Large intestine (tissue), 3 donors: ENCODE data around the gene CKS1B. TPM values are rescaled to one million over a fixed set of nuclear protein-coding genes. Genes with fewer than 3 reads are reported as not detected.

Source experiments
- DNase-seq, 2 donors: peaks; one replicate each; pipeline versions ENCODE4 v3.0.0 to v3.0.0-alpha.2; 2013
- H3K27ac ChIP-seq: one replicate; pipeline ENCODE4 v1.5.1; 2013; ENCODE audit warnings: low read length
- H3K27me3 ChIP-seq: 2 replicates; pipeline ENCODE4 v1.6.1; 2013; ENCODE audit warnings: low read length; ENCODE audit not compliant: control insufficient read depth, insufficient read depth
- H3K36me3 ChIP-seq: 2 replicates; pipeline ENCODE4 v1.6.1; 2013; ENCODE audit warnings: low read length; ENCODE audit not compliant: control insufficient read depth, insufficient read depth
- H3K4me1 ChIP-seq: one replicate; pipeline ENCODE4 v1.6.1; 2013; ENCODE audit warnings: low read length; ENCODE audit not compliant: control insufficient read depth, insufficient read depth
- H3K4me3 ChIP-seq: one replicate; pipeline ENCODE4 v1.5.1; 2013; ENCODE audit warnings: low read length
- H3K9me3 ChIP-seq: one replicate; pipeline ENCODE4 v1.6.1; 2013; ENCODE audit warnings: mild to moderate bottlenecking, low read depth, low read length, moderate library complexity; ENCODE audit not compliant: control insufficient read depth
- WGBS: methylation state at CpG from one replicate; pipeline ENCODE4 v1.1.5; 2013; ENCODE audit warnings: low lambda C conversion rate; ENCODE audit not compliant: insufficient coverage; 5-methylcytosine and 5-hydroxymethylcytosine counted together
- polyA plus RNA-seq: library from polyadenylated mRNA; unstranded; fragments of 120-200 nt; gene quantifications from one replicate; pipeline ENCODE4 v1.2.1, GENCODE V29; 2013

Gene CKS1B
- polyA plus RNA-seq, 1 donor: 65.6 TPM

DNA sequence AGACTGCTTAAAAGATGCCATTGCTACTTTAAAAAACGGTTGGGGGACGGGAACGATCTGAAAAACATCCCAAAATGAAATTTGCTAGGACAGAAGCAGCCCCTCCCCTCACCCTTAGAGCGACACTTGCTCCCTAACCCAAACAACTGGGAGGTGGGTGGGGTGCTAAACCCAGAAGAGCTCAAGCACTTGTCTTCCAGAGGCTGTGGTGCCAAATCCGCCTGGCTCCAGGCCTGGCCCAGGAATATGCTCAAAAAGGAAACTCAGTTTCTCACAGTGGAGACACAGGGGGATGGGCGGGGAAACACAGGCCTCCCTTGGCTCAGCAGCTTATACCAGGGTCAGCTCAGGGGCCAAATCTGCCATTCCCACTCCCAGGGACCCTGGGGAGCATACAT, 17.9 kb upstream of the CKS1B start:
- Histone ChIP-seq H3K4me1 (peaks cover 38% of the 10 kb centered on the region), H3K9me3 (no peaks in the 10 kb centered on the region), H3K27ac (no peak overlapping the region), H3K36me3 (peaks cover 22% of the 10 kb centered on the region), H3K4me3 (peak overlapping the region; percentile 56), H3K27me3 (no peaks in the 10 kb centered on the region)
- no peak for DNase-seq
- WGBS: 0% methylated on average over 2 of the region's 6 CpGs

DNA sequence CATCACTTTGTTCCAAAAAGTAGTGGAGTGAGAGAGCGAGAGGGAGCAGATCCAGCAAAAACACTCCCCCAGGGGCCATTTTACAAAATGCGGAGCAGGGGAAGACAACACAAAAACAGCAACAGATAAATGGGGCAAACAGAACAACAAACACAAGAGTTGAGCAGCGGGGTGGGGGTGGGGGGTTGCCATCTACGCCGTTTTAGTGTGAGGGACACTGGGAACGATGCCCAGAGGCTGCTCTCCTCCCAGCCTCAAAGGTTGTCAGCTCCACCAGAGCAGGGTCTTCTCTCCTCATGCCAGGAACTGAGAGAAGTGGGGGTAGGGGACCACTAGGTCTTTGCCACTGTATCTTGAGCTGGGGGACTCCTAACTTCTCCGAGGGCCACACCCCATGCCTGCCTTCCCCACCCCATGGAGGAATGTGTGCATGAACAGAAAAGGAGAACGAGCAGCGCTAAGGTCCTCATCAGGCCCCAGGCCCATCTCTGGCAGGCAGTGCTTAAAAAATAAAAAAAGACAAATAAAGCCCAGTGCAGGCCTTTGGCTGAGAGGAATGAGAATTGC, 17.3 kb upstream of the CKS1B start:
- peaks cover 18% of the 10 kb centered on the region for H3K36me3 ChIP-seq
- WGBS: no CpG with 5 or more reads among the region's 9 CpGs
- no peaks in the 10 kb centered on the region for H3K27me3 ChIP-seq
- DNase-seq: no peak
- peaks cover under 1% of the 10 kb centered on the region for H3K9me3 ChIP-seq
- H3K4me3 ChIP-seq: no peak overlapping the region
- no peak overlapping the region for H3K27ac ChIP-seq
- peaks cover 38% of the 10 kb centered on the region for H3K4me1 ChIP-seq

DNA sequence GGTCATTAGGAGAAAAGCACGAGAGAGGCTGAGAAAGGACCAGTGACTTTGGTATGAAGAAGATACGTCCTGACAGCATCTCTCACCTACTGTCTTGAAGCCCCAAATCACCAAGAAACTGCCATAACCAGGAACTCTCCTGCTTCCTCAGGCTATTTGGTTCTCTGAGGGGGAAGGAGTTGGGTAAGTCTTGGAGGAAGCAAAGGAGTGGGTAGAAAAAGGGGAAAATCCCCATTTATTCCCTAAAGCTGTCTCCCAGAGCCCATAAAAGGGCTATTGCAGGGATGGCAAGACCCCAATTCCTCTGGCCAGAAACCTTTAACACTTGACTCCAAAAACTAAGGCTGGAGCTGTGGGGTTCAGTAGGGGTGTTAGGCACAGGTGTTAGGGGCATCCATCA, 16.4 kb upstream of the CKS1B start:
- WGBS: no CpG with 5 or more reads among the region's 2 CpGs
- DNase-seq: no peak
- peaks cover 20% of the 10 kb centered on the region for H3K36me3 ChIP-seq
- no peak overlapping the region for H3K4me3 ChIP-seq
- peaks cover 2% of the 10 kb centered on the region for H3K9me3 ChIP-seq
- peaks cover 47% of the 10 kb centered on the region for H3K4me1 ChIP-seq
- no peaks in the 10 kb centered on the region for H3K27me3 ChIP-seq
- H3K27ac ChIP-seq: no peak overlapping the region

DNA sequence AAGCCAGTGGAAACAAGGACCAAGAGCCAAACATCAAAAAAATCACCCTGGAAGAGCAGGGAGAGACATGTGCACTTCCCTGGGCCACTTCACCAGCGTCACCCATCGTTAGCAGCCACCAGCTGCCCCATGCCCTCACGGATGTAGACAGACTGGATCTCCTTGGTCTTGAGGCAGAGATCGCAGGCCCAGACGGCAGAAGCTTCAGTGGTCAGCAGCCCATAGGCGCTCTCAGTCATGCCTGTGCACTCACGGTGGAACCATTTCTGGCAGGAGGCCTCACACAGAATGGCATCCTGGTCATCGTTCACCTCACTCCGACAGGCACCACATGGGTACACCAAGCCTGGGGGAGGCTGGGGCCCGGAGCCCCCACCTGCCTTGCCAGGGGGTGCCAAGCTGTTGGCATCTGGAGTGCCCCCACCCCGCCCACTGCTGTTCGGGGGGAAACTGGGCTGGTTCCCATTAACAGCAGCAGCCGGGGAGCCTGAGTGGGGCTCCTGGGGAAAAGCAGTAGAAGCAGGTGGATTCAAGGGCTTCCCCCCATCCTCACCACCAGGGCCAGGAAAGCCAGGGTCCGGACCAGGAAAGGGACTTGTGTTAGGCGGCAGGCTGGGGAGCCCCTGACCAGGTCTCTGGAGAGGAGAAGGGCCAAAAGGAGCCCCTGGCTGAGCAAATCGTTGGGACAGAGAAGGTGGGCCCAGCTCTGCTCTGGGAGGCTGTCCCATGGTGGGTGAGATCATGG, 15.6 kb upstream of the CKS1B start:
- Histone ChIP-seq H3K9me3 (peaks cover 2% of the 10 kb centered on the region), H3K27ac (no peak overlapping the region), H3K27me3 (no peaks in the 10 kb centered on the region), H3K36me3 (peaks cover 29% of the 10 kb centered on the region), H3K4me1 (peaks cover 46% of the 10 kb centered on the region), H3K4me3 (no peak overlapping the region)
- no peak for DNase-seq
- WGBS: no CpG with 5 or more reads among the region's 16 CpGs

DNA sequence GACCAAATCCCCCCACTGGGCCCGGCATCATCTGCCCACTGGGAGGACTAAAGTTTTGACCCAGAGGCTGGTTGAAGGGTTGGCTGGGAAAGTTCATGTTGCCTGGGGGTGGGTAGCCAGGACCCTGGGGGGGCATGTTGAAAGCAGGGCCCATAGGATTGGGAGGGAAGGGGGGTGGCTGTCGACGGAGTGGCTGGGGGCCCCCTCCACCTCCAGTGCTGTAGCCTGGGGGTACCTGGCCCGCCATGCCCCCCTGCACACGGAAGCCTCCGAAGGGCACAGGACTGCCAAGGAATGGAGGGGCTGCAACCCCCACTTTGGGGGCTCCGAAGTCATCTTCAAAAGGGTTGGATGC, 15.1 kb upstream of the CKS1B start:
- Histone ChIP-seq H3K27ac (no peak overlapping the region), H3K4me1 (peaks cover 40% of the 10 kb centered on the region)

DNA sequence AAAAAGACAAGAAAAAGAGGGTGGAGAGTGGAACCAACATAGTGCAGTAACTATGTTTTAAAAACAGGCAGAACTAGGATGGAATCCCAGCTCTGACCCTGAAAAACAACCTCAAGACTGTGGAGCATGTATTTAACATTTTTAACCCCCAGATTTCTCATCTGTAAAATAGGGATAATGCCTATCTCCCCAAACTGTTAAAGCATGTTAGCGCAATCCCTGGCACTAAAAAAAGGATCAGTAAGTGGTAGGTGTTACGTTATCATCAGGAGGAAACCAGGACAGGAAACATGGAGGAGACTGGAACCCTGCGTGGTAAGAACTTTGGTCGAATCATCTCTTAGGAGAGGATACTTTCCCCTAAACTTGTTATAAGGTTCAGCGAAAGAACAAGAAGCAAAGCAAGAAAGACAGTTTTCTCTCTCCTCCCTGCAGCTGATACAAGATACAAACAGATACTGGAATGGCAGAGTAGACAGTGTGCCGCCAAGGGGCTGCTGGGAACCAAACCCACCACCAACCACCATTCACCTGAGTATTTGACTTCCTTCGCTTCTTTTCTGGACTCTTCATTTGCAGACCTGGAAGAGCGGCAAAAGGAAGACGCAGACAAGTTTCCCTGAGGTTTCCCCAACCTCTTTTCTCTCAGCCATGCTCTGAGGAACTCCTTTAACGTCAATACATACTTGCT, 13.9 kb upstream of the CKS1B start:
- 20% methylated on average over 3 of the region's 10 CpGs for WGBS
- peaks cover 45% of the 10 kb centered on the region for H3K36me3 ChIP-seq

More for the DNA sequence above, 15.1 kb upstream of the CKS1B start:
- Histone ChIP-seq H3K9me3 (peaks cover 2% of the 10 kb centered on the region), H3K36me3 (peaks cover 34% of the 10 kb centered on the region), H3K27me3 (no peaks in the 10 kb centered on the region), H3K4me3 (no peak overlapping the region)
- DNase-seq: no peak
- no CpG with 5 or more reads among the region's 7 CpGs for WGBS

DNA sequence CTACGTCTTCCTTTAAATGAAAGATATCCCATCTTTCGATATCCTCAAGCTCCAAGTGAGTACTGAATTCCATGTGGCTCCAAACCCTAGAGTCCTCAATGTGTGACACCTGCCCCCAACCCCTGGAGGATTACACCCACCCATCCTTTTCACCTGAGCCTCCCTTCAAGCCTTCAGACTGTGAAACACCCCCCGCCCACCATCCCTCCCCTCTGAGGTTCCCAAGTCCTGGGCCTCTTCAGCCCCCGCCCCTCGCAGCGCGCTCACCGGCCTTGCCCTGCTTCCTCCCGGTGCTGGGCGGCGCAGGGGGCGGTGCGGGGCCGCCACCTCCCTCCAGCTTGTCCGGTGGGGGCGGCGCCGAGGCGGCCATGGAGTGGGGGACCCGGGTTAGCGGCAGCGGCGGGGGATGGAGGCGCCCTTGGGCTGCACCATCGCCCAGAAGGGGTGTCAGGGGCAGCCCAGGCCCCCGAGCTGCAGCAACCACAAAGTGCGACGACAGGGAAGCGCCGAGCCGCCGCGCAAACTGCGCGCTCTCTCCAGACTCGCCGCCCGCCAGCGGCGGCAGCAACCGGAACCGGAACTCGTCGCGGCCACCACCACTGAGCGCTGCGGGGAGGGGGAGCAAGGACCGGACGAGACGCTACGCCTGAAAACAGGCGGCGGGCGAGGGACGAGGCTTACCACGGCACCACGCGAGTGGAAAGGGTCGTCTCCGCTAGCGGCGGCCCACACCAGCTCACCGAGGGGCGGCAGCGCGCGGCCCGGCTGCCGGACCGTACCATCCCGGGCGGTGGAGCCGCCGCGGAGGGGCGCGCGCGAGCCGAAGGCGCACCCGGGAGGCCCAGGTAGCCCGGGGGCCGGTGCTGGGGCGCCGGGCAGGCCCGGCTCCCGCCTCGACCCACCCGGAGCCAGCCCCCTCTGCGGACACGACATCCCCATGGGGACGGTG, 13.0 kb upstream of the CKS1B start, which contains the start of gene PYGO2:
TSS of gene PYGO2 (minus strand) at position 576 of the 949 bp plus-strand sequence. CDS start at position 370, 206 bp downstream.
- H3K27me3 ChIP-seq: no peaks in the 10 kb centered on the region
- peak; percentile 74 to 94 for DNase-seq
- H3K4me1 ChIP-seq: peaks cover 25% of the 10 kb centered on the region
- H3K36me3 ChIP-seq: peaks cover 54% of the 10 kb centered on the region
- H3K27ac ChIP-seq: peak within 1 kb of the TSS; percentile 96
- H3K4me3 ChIP-seq: peak within 1 kb of the TSS; percentile 77
- WGBS: no CpG with 5 or more reads among the region's 93 CpGs
- peaks cover 2% of the 10 kb centered on the region for H3K9me3 ChIP-seq

More for the DNA sequence above, 13.9 kb upstream of the CKS1B start:
- Histone ChIP-seq H3K27me3 (no peaks in the 10 kb centered on the region), H3K27ac (peak overlapping the region; percentile 96), H3K4me3 (peak overlapping the region; percentile 77), H3K4me1 (peaks cover 29% of the 10 kb centered on the region), H3K9me3 (peaks cover 2% of the 10 kb centered on the region)
- DNase-seq: no peak

DNA sequence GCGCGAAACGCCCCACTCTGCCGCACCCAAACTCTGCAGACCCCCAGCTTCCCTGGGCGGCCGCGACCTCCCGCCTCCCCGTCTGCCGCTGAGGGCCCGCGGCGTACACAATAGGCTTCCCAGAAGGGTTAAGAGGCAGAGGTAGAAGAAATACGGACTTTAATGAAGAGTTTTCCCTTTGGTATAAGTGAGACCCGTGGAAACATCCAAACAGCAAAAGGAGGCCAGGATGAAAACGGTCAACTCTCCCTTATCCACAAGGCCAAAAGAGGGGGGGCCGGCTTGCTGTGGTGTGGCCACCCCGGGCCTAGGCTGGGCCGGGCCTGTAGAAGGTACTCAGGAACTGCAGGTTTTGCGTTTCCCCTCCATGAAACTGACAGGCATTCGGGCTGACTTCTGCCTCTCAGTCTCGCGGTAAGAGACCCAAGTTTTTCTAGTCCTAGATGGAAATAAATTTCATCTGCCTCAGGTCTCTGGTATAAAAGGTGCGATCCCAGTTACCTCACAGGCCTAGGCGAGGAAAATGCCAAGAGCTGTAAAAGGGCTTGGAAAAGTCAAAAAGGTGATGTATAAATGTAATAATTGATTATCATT, 12.2 kb upstream of the CKS1B start:
- no peak for DNase-seq
- H3K4me1 ChIP-seq: peaks cover 18% of the 10 kb centered on the region

DNA sequence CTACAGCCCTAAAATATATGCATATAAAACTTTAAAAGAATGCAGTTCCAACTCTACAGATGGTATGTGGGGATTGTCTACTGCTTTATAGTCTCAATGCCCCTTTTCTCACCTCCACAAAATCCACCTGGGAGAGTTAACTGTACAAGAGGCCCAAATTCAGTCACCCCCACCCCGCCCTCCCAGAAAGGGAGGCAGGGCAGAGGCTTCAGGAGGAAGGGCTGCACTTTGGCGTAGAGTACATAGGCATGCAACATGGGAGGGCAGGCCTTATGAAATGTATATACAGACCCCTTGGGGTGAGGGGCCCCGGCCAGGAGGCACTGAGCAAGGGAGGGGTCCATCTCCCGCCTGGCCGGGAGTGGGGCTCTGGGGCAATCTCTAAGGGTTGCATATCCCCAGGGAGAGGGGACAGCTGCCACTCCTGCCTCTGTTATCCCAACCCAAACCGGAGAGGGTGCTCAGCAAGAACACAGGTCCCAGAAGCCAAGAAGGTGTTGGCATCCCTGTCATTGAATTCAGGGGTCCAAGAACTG, 11.6 kb upstream of the CKS1B start:
- Histone ChIP-seq H3K9me3 (peaks cover 2% of the 10 kb centered on the region), H3K4me1 (peaks cover 16% of the 10 kb centered on the region), H3K27me3 (no peaks in the 10 kb centered on the region), H3K27ac (peak overlapping the region; percentile 96), H3K4me3 (peak overlapping the region; percentile 77), H3K36me3 (peaks cover 67% of the 10 kb centered on the region)
- DNase-seq: no peak
- no CpG with 5 or more reads among the region's 6 CpGs for WGBS

More for the DNA sequence above, 12.2 kb upstream of the CKS1B start:
- 7% methylated on average over 3 of the region's 25 CpGs for WGBS
- H3K9me3 ChIP-seq: peaks cover 2% of the 10 kb centered on the region
- H3K4me3 ChIP-seq: peak overlapping the region; percentile 77
- H3K27ac ChIP-seq: peak overlapping the region; percentile 96
- H3K36me3 ChIP-seq: peaks cover 61% of the 10 kb centered on the region
- no peaks in the 10 kb centered on the region for H3K27me3 ChIP-seq
